GM23338 (cell line): ENCODE measurements around the gene SEMA4D. TPM values are rescaled to one million over a fixed set of nuclear protein-coding genes. Genes with fewer than 3 reads are reported as not detected.

ENCODE experiments used
- ATAC-seq: fragments of 200-7000 bp; cut with Tn5 transposase; 3 replicates; pipeline ENCODE4 v1.9.1; 2020
- DNase-seq: peaks from one replicate; pipeline ENCODE4 v3.0.0-alpha.2; 2015; ENCODE audit warnings: low spot score
- H2AFZ ChIP-seq: fragments of 200-600 bp; sonication (generic); 2 replicates; pipeline ENCODE4 v1.8.0; 2016; ENCODE audit warnings: antibody characterized with exemption, mild to moderate bottlenecking, moderate library complexity
- H3F3A ChIP-seq: fragments of 200-600 bp; sonication (generic); replicated peaks from 2 replicates; pipeline ENCODE4 v1.8.0; 2017; ENCODE audit warnings: antibody characterized with exemption, mixed run types, low read depth
- H3K27ac ChIP-seq: fragments of 200-600 bp; sonication (generic); 2 replicates; pipeline ENCODE4 v1.6.1; 2016; ENCODE audit warnings: low read depth
- H3K27me3 ChIP-seq: fragments of 200-600 bp; sonication (generic); 2 replicates; pipeline ENCODE4 v1.8.0; 2016; ENCODE audit warnings: mild to moderate bottlenecking, mixed run types, moderate library complexity; ENCODE audit not compliant: insufficient read depth
- H3K36me3 ChIP-seq: fragments of 200-600 bp; sonication (generic); 2 replicates; pipeline ENCODE4 v1.8.0; 2016; ENCODE audit warnings: mild to moderate bottlenecking; ENCODE audit not compliant: insufficient read depth
- H3K4me1 ChIP-seq: fragments of 200-600 bp; sonication (generic); 2 replicates; pipeline ENCODE4 v1.8.0; 2016; ENCODE audit warnings: mild to moderate bottlenecking, moderate library complexity; ENCODE audit not compliant: insufficient read depth
- H3K4me2 ChIP-seq: fragments of 200-600 bp; sonication (generic); 2 replicates; pipeline ENCODE4 v1.7.1; 2017; ENCODE audit warnings: mixed run types
- H3K4me3 ChIP-seq: fragments of 200-600 bp; sonication (generic); 2 replicates; pipeline ENCODE4 v1.6.1; 2016; ENCODE audit warnings: mixed run types
- H3K79me2 ChIP-seq: fragments of 200-600 bp; sonication (generic); replicated peaks from 2 replicates; pipeline ENCODE4 v1.8.0; 2017; ENCODE audit warnings: mild to moderate bottlenecking; ENCODE audit not compliant: insufficient read depth
- H3K9me2 ChIP-seq: fragments of 200-600 bp; sonication (generic); 2 replicates; pipeline ENCODE4 v1.8.0; 2017; ENCODE audit not compliant: insufficient read depth
- H4K20me1 ChIP-seq: fragments of 200-600 bp; sonication (generic); replicated peaks from 2 replicates; pipeline ENCODE4 v1.8.0; 2017; ENCODE audit warnings: mild to moderate bottlenecking; ENCODE audit not compliant: insufficient read depth
- H3K27ac Mint-ChIP-seq: 2 replicates; pipeline ENCODE4 v1.8.0; 2020; ENCODE audit warnings: inconsistent platforms, mild to moderate bottlenecking, moderate library complexity, mixed read lengths
- H3K27me3 Mint-ChIP-seq: 3 replicates; pipeline ENCODE4 v1.8.0; 2022; ENCODE audit warnings: low read depth, mild to moderate bottlenecking, moderate library complexity, mixed read lengths, inconsistent platforms; ENCODE audit not compliant: insufficient read depth, poor library complexity
- H3K36me3 Mint-ChIP-seq: 3 replicates; pipeline ENCODE4 v1.8.0; 2021; ENCODE audit warnings: low read depth, mild to moderate bottlenecking, inconsistent platforms, moderate library complexity, mixed read lengths
- H3K4me1 Mint-ChIP-seq: 3 replicates; pipeline ENCODE4 v1.8.0; 2020; ENCODE audit warnings: mild to moderate bottlenecking, inconsistent platforms, mixed read lengths
- H3K4me3 Mint-ChIP-seq: 3 replicates; pipeline ENCODE4 v1.8.0; 2021; ENCODE audit warnings: moderate library complexity, mild to moderate bottlenecking, inconsistent platforms, mixed read lengths
- H3K9me3 Mint-ChIP-seq: 3 replicates; pipeline ENCODE4 v1.8.0; 2020; ENCODE audit warnings: moderate library complexity, mild to moderate bottlenecking, inconsistent platforms, mixed read lengths
- ETS1 ChIP-seq: IDR thresholded peaks from 2 replicates; pipeline ENCODE4 v1.6.1; 2016; ENCODE audit warnings: antibody characterized with exemption
- EZH2 ChIP-seq: fragments of 200-600 bp; sonication (generic); IDR thresholded peaks from one replicate; pipeline ENCODE4 v1.8.0; 2017; ENCODE audit warnings: antibody characterized with exemption, mild to moderate bottlenecking, low read depth; ENCODE audit not compliant: unreplicated experiment
- JUNB ChIP-seq: IDR thresholded peaks from one replicate; pipeline ENCODE4 v1.6.1; 2016; ENCODE audit warnings: antibody characterized with exemption; ENCODE audit not compliant: unreplicated experiment
- ZNF114 ChIP-seq: fragments of 250-450 bp; sonication (Bioruptor Pico); IDR thresholded peaks from 2 replicates; pipeline ENCODE4 v1.5.0; 2020; ENCODE audit warnings: mild to moderate bottlenecking, moderate library complexity
- ZNF462 ChIP-seq: fragments of 250-450 bp; sonication (Bioruptor Pico); IDR thresholded peaks from 2 replicates; pipeline ENCODE4 v1.5.0; 2020; ENCODE audit warnings: mild to moderate bottlenecking, moderate library complexity
- polyA plus RNA-seq: library from polyadenylated mRNA; unstranded; fragments of >200 nt; fragmentation: Nextera tagmentation; extraction: Ambion mirVana; gene quantifications from 2 replicates; pipeline ENCODE4 v1.2.1, GENCODE V29; 2016
- total RNA-seq: library from RNA; depleted of rRNA; stranded (reverse); fragments of >200 nt; shearing (Covaris generic); gene quantifications from 2 replicates; pipeline ENCODE4 v1.2.3, GENCODE V29; 2014
- TF ChIP-seq, protein P1 (sequence below), 2 experiments: fragments of 200-600 bp in 1 of 2; sonication (generic) in 1 of 2; conservative IDR thresholded peaks; 2 replicates each; pipeline versions ENCODE4 v1.5.1 to v1.6.1; 2016 to 2017; ENCODE audit warnings: antibody characterized with exemption in 2 of 2, low read depth in 2 of 2, mild to moderate bottlenecking in 2 of 2, moderate library complexity in 1 of 2

SEMA4D gene
- total and polyA plus RNA-seq, 2 experiments from 2014 or later, result 19.3 to 63.0 TPM

GRCh38 chr9:89388084-89388867 lies 109.6 kb downstream of the SEMA4D start:
- no peak for TF ChIP-seq ZNF114 (CRISPR knock-in tag)
- TF ChIP-seq, protein P1, sequence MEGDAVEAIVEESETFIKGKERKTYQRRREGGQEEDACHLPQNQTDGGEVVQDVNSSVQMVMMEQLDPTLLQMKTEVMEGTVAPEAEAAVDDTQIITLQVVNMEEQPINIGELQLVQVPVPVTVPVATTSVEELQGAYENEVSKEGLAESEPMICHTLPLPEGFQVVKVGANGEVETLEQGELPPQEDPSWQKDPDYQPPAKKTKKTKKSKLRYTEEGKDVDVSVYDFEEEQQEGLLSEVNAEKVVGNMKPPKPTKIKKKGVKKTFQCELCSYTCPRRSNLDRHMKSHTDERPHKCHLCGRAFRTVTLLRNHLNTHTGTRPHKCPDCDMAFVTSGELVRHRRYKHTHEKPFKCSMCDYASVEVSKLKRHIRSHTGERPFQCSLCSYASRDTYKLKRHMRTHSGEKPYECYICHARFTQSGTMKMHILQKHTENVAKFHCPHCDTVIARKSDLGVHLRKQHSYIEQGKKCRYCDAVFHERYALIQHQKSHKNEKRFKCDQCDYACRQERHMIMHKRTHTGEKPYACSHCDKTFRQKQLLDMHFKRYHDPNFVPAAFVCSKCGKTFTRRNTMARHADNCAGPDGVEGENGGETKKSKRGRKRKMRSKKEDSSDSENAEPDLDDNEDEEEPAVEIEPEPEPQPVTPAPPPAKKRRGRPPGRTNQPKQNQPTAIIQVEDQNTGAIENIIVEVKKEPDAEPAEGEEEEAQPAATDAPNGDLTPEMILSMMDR (conservative IDR thresholded peaks at IDR 0.05; ENCODE audit: low read depth in 2 of 2), result no peak
- TF ChIP-seq ETS1, result no peak
- TF ChIP-seq ZNF462, result no peak
- TF ChIP-seq JUNB, result no peak
- TF ChIP-seq EZH2, result no peak
- H3K79me2 ChIP-seq, result no peaks in the 10 kb centered on the region
- Mint-ChIP-seq H3K36me3 (peaks cover 71% of the 10 kb centered on the region), H3K27ac (no peak overlapping the region), H3K4me3 (no peak overlapping the region), H3K4me1 (no peaks in the 10 kb centered on the region), H3K9me3 (no peaks in the 10 kb centered on the region), H3K27me3 (peaks cover under 1% of the 10 kb centered on the region)
- no peaks in the 10 kb centered on the region for H3K4me1 ChIP-seq
- H3K36me3 ChIP-seq, result peaks cover 17% of the 10 kb centered on the region
- H3K9me2 ChIP-seq, result no peaks in the 10 kb centered on the region
- no peak overlapping the region for H2AFZ ChIP-seq
- DNase-seq (no peak), ATAC-seq (no peak)
- no peak overlapping the region for H3K27ac ChIP-seq
- no peaks in the 10 kb centered on the region for H3F3A ChIP-seq
- no peak overlapping the region for H3K4me2 ChIP-seq
- no peaks in the 10 kb centered on the region for H4K20me1 ChIP-seq
- H3K4me3 ChIP-seq, result no peak overlapping the region
- H3K27me3 ChIP-seq, result no peaks in the 10 kb centered on the region
